ENCODE measurements around the gene FAM168B. TPM values are rescaled to one million over a fixed set of nuclear protein-coding genes. Genes with fewer than 3 reads are reported as not detected.

The FAM168B gene
- total and polyA plus RNA-seq, 2 of the 13 experiments (the other 11 are each of a cell fraction or from before 2014, with no cell fraction given) = 64.5 to 113 TPM

- Histone ChIP-seq H3K79me2 (ENCODE audit: insufficient read depth, low read length) (peaks cover 78% of the 10 kb centered on the region), H3K9me3 (ENCODE audit: low read length) (no peaks in the 10 kb centered on the region), H3K4me2 (ENCODE audit: low read depth, low read length) (no peak overlapping the region), H3K4me1 (ENCODE audit: insufficient read depth, low read length) (peaks cover 7% of the 10 kb centered on the region), H3K36me3 (replicated peaks in 1 of 2; ENCODE audit: control insufficient read depth in 1 of 2, insufficient read depth in 2 of 2, low read length in 2 of 2) (peaks cover 13 to 41% of the 10 kb centered on the region in 2 experiments), H3K9ac (ENCODE audit: insufficient read depth, low read depth, low read length) (no peak overlapping the region), H3K27ac (ENCODE audit: extremely low read length, insufficient read depth, low read length) (no peak overlapping the region), H2AFZ (ENCODE audit: low read length) (no peak overlapping the region), H3K27me3 (ENCODE audit: control insufficient read depth in 1 of 2, insufficient read depth in 2 of 2, low read length in 2 of 2) (no peaks in the 10 kb centered on the region), H4K20me1 (ENCODE audit: insufficient read depth, low read length) (peaks cover 40% of the 10 kb centered on the region; the same call in 1 of the 2 replicates), H3K4me3 (replicated peaks in 1 of 3; ENCODE audit: insufficient read depth in 1 of 3, low read depth in 2 of 3, low read length in 3 of 3) (no peak overlapping the region)
- intact Hi-C loops (cut with micrococcal nuclease; ENCODE audit: unreplicated experiment) (no loop called here), in situ Hi-C loops (cut with HindIII; ENCODE audit: extremely low pct_ligation_motif_present, low pct_unique_long_range_greater_than_20kb) (no loop called here)
- no TSS peak for BruUV-seq (replicated peaks)
- POLR2A ChIA-PET = interaction anchor here (1.6 to 1.7 kb wide), 2 partner anchors 16 to 26 kb away, joined by 3 to 4 read pairs; partner anchors contain the start of gene PLEKHB2
- no peak for DNase-seq (ENCODE audit: low spot score)
- no peak for ATAC-seq
- 96% methylated on average over 12 of the region's 12 CpGs for WGBS (ENCODE audit: low lambda C conversion rate)
- CTCF ChIA-PET (ENCODE audit: low intra/inter-chr PET ratio, low total read pairs) = no interaction called here
- no peak for FAIRE-seq
- no peak for TF ChIP-seq ZNF20 (CRISPR knock-in tag; IDR thresholded peaks at IDR 0.05)
- no peak for TF ChIP-seq NAIF1 (CRISPR knock-in tag; IDR thresholded peaks at IDR 0.05; ENCODE audit: borderline replicate concordance)
- TF ChIP-seq ZNF263 (CRISPR knock-in tag; IDR thresholded peaks at IDR 0.05) = no peak
- TF ChIP-seq ZNF510 (CRISPR knock-in tag; IDR thresholded peaks at IDR 0.05; ENCODE audit: low read depth) = no peak
- TF ChIP-seq ZNF724P (CRISPR knock-in tag; IDR thresholded peaks at IDR 0.05; ENCODE audit: borderline replicate concordance) = no peak
- TF ChIP-seq TEAD3 (CRISPR knock-in tag; optimal IDR thresholded peaks at IDR 0.05; ENCODE audit: borderline replicate concordance) = no peak
- no peak for TF ChIP-seq ZNF205 (CRISPR knock-in tag; IDR thresholded peaks at IDR 0.05)
- TF ChIP-seq, protein P1, sequence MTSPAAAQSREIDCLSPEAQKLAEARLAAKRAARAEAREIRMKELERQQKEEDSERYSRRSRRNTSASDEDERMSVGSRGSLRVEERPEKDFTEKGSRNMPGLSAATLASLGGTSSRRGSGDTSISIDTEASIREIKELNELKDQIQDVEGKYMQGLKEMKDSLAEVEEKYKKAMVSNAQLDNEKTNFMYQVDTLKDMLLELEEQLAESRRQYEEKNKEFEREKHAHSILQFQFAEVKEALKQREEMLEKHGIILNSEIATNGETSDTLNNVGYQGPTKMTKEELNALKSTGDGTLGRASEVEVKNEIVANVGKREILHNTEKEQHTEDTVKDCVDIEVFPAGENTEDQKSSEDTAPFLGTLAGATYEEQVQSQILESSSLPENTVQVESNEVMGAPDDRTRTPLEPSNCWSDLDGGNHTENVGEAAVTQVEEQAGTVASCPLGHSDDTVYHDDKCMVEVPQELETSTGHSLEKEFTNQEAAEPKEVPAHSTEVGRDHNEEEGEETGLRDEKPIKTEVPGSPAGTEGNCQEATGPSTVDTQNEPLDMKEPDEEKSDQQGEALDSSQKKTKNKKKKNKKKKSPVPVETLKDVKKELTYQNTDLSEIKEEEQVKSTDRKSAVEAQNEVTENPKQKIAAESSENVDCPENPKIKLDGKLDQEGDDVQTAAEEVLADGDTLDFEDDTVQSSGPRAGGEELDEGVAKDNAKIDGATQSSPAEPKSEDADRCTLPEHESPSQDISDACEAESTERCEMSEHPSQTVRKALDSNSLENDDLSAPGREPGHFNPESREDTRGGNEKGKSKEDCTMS (CRISPR knock-in tag; conservative IDR thresholded peaks at IDR 0.05) = no peak
- no peak for TF ChIP-seq AFF4 (CRISPR knock-in tag; IDR thresholded peaks at IDR 0.05)
- TF ChIP-seq ZNF513 (CRISPR knock-in tag; conservative IDR thresholded peaks at IDR 0.05) = no peak
- no peak for TF ChIP-seq ZNF713 (CRISPR knock-in tag; IDR thresholded peaks at IDR 0.05)
- no peak for TF ChIP-seq SNAPC4 (CRISPR knock-in tag; IDR thresholded peaks at IDR 0.05)
These were observed 27.6 kb upstream of the FAM168B start for GRCh38 chr2:131120815-131121317.

All from HepG2 (cell line).